Stimulated activated naive CD8-positive, alpha-beta T cell treated with anti-CD3 and anti-CD28 coated beads, Interleukin-15, Interleukin-2, amounts not matched to agents 100 ng/mL and 50 ng/mL, for 24 hours (primary cell): ENCODE data around the gene LYZL2.
"Not testable (repeated sequence)": the region's sequence is repeated elsewhere in the genome, so short reads cannot be mapped to it uniquely, and the experiment has no call there.

Experiments used
- H3K27ac Mint-ChIP-seq: one replicate; pipeline ENCODE4 v1.8.0; 2021; ENCODE audit warnings: mild to moderate bottlenecking, mixed read lengths
- H3K27me3 Mint-ChIP-seq: one replicate; pipeline ENCODE4 v1.8.0; 2021; ENCODE audit warnings: mixed read lengths
- H3K36me3 Mint-ChIP-seq: one replicate; pipeline ENCODE4 v1.8.0; 2021; ENCODE audit warnings: low read depth, mixed read lengths
- H3K4me1 Mint-ChIP-seq: one replicate; pipeline ENCODE4 v1.8.0; 2021; ENCODE audit warnings: low read depth, mixed read lengths
- H3K4me3 Mint-ChIP-seq: one replicate; pipeline ENCODE4 v1.8.0; 2021; ENCODE audit warnings: mild to moderate bottlenecking, mixed read lengths
- H3K9me3 Mint-ChIP-seq: one replicate; pipeline ENCODE4 v1.8.0; 2021; ENCODE audit warnings: mixed read lengths

The LYZL2 gene

GRCh38 chr10:30611041-30611440 is 18.5 kb downstream of the LYZL2 start:
- H3K9me3 Mint-ChIP-seq, H3K4me1 Mint-ChIP-seq, H3K4me3 Mint-ChIP-seq, H3K36me3 Mint-ChIP-seq, H3K27ac Mint-ChIP-seq: not testable (repeated sequence)
- H3K27me3 Mint-ChIP-seq, result peaks cover 20% of the 10 kb centered on the region

- Mint-ChIP-seq H3K4me3 (no peak overlapping the region), H3K27me3 (peaks cover 18% of the 10 kb centered on the region)
These were observed 21.7 kb downstream of the LYZL2 start for GRCh38 chr10:30607814-30608213.

GRCh38 chr10:30606313-30606712 is 23.2 kb downstream of the LYZL2 start:
- Mint-ChIP-seq H3K36me3 (no peaks in the 10 kb centered on the region), H3K4me1 (no peaks in the 10 kb centered on the region), H3K27ac (no peak overlapping the region), H3K27me3 (peaks cover 12% of the 10 kb centered on the region), H3K9me3 (no peaks in the 10 kb centered on the region), H3K4me3 (no peak overlapping the region)

More at GRCh38 chr10:30607814-30608213, 21.7 kb downstream of the LYZL2 start:
- no peak overlapping the region for H3K27ac Mint-ChIP-seq
- H3K4me1 Mint-ChIP-seq, result no peaks in the 10 kb centered on the region
- H3K36me3 Mint-ChIP-seq, result no peaks in the 10 kb centered on the region
- H3K9me3 Mint-ChIP-seq, result no peaks in the 10 kb centered on the region

GRCh38 chr10:30605341-30606121 is 24.0 kb downstream of the LYZL2 start:
- peaks cover 12% of the 10 kb centered on the region for H3K27me3 Mint-ChIP-seq
- H3K9me3 Mint-ChIP-seq, H3K4me3 Mint-ChIP-seq, H3K27ac Mint-ChIP-seq, H3K36me3 Mint-ChIP-seq, H3K4me1 Mint-ChIP-seq: not testable (repeated sequence)

- Mint-ChIP-seq H3K4me1 (no peaks in the 10 kb centered on the region), H3K9me3 (no peaks in the 10 kb centered on the region), H3K27me3 (peaks cover 12% of the 10 kb centered on the region), H3K4me3 (no peak overlapping the region), H3K27ac (no peak overlapping the region), H3K36me3 (no peaks in the 10 kb centered on the region)
These were observed 26.0 kb downstream of the LYZL2 start for GRCh38 chr10:30603589-30603988.

- H3K27me3 Mint-ChIP-seq, result peaks cover 12% of the 10 kb centered on the region
- no peak overlapping the region for H3K27ac Mint-ChIP-seq
- H3K4me1 Mint-ChIP-seq, result no peaks in the 10 kb centered on the region
- H3K9me3 Mint-ChIP-seq, result no peaks in the 10 kb centered on the region
- no peaks in the 10 kb centered on the region for H3K36me3 Mint-ChIP-seq
- no peak overlapping the region for H3K4me3 Mint-ChIP-seq
These were observed 26.8 kb downstream of the LYZL2 start for GRCh38 chr10:30602747-30603146.

- Mint-ChIP-seq H3K9me3 (no peaks in the 10 kb centered on the region), H3K27me3 (peaks cover 4% of the 10 kb centered on the region), H3K27ac (no peak overlapping the region), H3K4me3 (no peak overlapping the region), H3K4me1 (no peaks in the 10 kb centered on the region), H3K36me3 (no peaks in the 10 kb centered on the region)
These were observed 29.5 kb downstream of the LYZL2 start for GRCh38 chr10:30600005-30600404.

GRCh38 chr10:30598105-30598776 is 31.3 kb downstream of the LYZL2 start:
- Mint-ChIP-seq H3K9me3 (no peaks in the 10 kb centered on the region), H3K27me3 (peaks cover 7% of the 10 kb centered on the region), H3K4me1 (no peaks in the 10 kb centered on the region), H3K27ac (no peak overlapping the region), H3K4me3 (no peak overlapping the region), H3K36me3 (no peaks in the 10 kb centered on the region)

- H3K9me3 Mint-ChIP-seq, H3K27me3 Mint-ChIP-seq, H3K27ac Mint-ChIP-seq, H3K36me3 Mint-ChIP-seq, H3K4me3 Mint-ChIP-seq, H3K4me1 Mint-ChIP-seq: not testable (repeated sequence)
These were observed 32.1 kb downstream of the LYZL2 start for GRCh38 chr10:30597433-30597824.

- not testable (repeated sequence) for H3K27ac Mint-ChIP-seq, H3K4me1 Mint-ChIP-seq, H3K9me3 Mint-ChIP-seq, H3K27me3 Mint-ChIP-seq, H3K4me3 Mint-ChIP-seq, H3K36me3 Mint-ChIP-seq
These were observed 32.8 kb downstream of the LYZL2 start for GRCh38 chr10:30596493-30597432.

GRCh38 chr10:30596013-30596412 is 33.5 kb downstream of the LYZL2 start:
- Mint-ChIP-seq H3K9me3 (no peaks in the 10 kb centered on the region), H3K4me3 (no peak overlapping the region), H3K36me3 (no peaks in the 10 kb centered on the region), H3K4me1 (no peaks in the 10 kb centered on the region), H3K27ac (no peak overlapping the region), H3K27me3 (peaks cover 7% of the 10 kb centered on the region)

- Mint-ChIP-seq H3K4me3 (no peak overlapping the region), H3K9me3 (no peaks in the 10 kb centered on the region), H3K4me1 (no peaks in the 10 kb centered on the region), H3K36me3 (no peaks in the 10 kb centered on the region), H3K27me3 (peaks cover 7% of the 10 kb centered on the region), H3K27ac (no peak overlapping the region)
These were observed 35.5 kb downstream of the LYZL2 start for GRCh38 chr10:30594077-30594476.

GRCh38 chr10:30592770-30593169 is 36.8 kb downstream of the LYZL2 start:
- not testable (repeated sequence) for H3K27ac Mint-ChIP-seq, H3K9me3 Mint-ChIP-seq, H3K36me3 Mint-ChIP-seq, H3K4me1 Mint-ChIP-seq, H3K4me3 Mint-ChIP-seq, H3K27me3 Mint-ChIP-seq

GRCh38 chr10:30591249-30591670 is 38.3 kb downstream of the LYZL2 start:
- H3K4me3 Mint-ChIP-seq, result no peak overlapping the region
- H3K27ac Mint-ChIP-seq, result no peak overlapping the region
- H3K36me3 Mint-ChIP-seq, result no peaks in the 10 kb centered on the region
- peaks cover 7% of the 10 kb centered on the region for H3K27me3 Mint-ChIP-seq
- no peaks in the 10 kb centered on the region for H3K9me3 Mint-ChIP-seq
- no peaks in the 10 kb centered on the region for H3K4me1 Mint-ChIP-seq

GRCh38 chr10:30589441-30589840 is 40.1 kb downstream of the LYZL2 start:
- Mint-ChIP-seq H3K27me3 (peaks cover 6% of the 10 kb centered on the region), H3K9me3 (no peaks in the 10 kb centered on the region), H3K27ac (no peak overlapping the region), H3K36me3 (no peaks in the 10 kb centered on the region), H3K4me1 (no peaks in the 10 kb centered on the region), H3K4me3 (no peak overlapping the region)
